GM19452 (cell line): Measurements from ENCODE around the gene ANK3.
A peak's percentile ranks its signal among the peaks of the same experiment; 100 is the strongest.

Source experiments
- ATAC-seq: cut with Tn5 transposase; IDR thresholded peaks from one replicate; pipeline ENCODE4 v1.9.1; 2021; ENCODE audit not compliant: unreplicated experiment

Gene ANK3

GRCh38 chr10:60144099-60144498 is 245.6 kb downstream of the ANK3 start:
- ATAC-seq: no peak

- no peak for ATAC-seq
Observed at GRCh38 chr10:60142736-60143135, 246.9 kb downstream of the ANK3 start.

- no peak for ATAC-seq
Observed at GRCh38 chr10:60141896-60142559, 247.6 kb downstream of the ANK3 start.

GRCh38 chr10:60140651-60141632 is 248.7 kb downstream of the ANK3 start:
- ATAC-seq: no peak

- no peak for ATAC-seq
Observed at GRCh38 chr10:60139798-60140566, 249.7 kb downstream of the ANK3 start.

- no peak for ATAC-seq
Observed at GRCh38 chr10:60139290-60139689, 250.4 kb downstream of the ANK3 start.

- no peak for ATAC-seq
Observed at GRCh38 chr10:60138842-60139241, 250.8 kb downstream of the ANK3 start.

- ATAC-seq: no peak
Observed at GRCh38 chr10:60138026-60138425, 251.6 kb downstream of the ANK3 start.

- ATAC-seq: no peak
Observed at GRCh38 chr10:60137292-60137992, 252.2 kb downstream of the ANK3 start.

GRCh38 chr10:60135020-60135419 is 254.7 kb downstream of the ANK3 start:
- ATAC-seq: peak; percentile 60

GRCh38 chr10:60134548-60134947 is 255.1 kb downstream of the ANK3 start:
- ATAC-seq: no peak

GRCh38 chr10:60130130-60130579 is 259.5 kb downstream of the ANK3 start:
- peak; percentile 75 for ATAC-seq

- ATAC-seq: no peak
Observed at GRCh38 chr10:60125895-60126294, 263.8 kb downstream of the ANK3 start.

- ATAC-seq: no peak
Observed at GRCh38 chr10:60124536-60124935, 265.1 kb downstream of the ANK3 start.

GRCh38 chr10:60123668-60124067 is 266.0 kb downstream of the ANK3 start:
- no peak for ATAC-seq

- ATAC-seq: no peak
Observed at GRCh38 chr10:60123172-60123571, 266.5 kb downstream of the ANK3 start.

- ATAC-seq: no peak
Observed at GRCh38 chr10:60122190-60122589, 267.5 kb downstream of the ANK3 start.

GRCh38 chr10:60114765-60115586 is 274.7 kb downstream of the ANK3 start:
- ATAC-seq: peak; percentile 82

GRCh38 chr10:60110739-60111138 is 278.9 kb downstream of the ANK3 start:
- no peak for ATAC-seq
